ENCODE measurements around the gene PSORS1C1.
A peak's percentile ranks its signal among the peaks of the same experiment; 100 is the strongest.

PSORS1C1 gene

DNA sequence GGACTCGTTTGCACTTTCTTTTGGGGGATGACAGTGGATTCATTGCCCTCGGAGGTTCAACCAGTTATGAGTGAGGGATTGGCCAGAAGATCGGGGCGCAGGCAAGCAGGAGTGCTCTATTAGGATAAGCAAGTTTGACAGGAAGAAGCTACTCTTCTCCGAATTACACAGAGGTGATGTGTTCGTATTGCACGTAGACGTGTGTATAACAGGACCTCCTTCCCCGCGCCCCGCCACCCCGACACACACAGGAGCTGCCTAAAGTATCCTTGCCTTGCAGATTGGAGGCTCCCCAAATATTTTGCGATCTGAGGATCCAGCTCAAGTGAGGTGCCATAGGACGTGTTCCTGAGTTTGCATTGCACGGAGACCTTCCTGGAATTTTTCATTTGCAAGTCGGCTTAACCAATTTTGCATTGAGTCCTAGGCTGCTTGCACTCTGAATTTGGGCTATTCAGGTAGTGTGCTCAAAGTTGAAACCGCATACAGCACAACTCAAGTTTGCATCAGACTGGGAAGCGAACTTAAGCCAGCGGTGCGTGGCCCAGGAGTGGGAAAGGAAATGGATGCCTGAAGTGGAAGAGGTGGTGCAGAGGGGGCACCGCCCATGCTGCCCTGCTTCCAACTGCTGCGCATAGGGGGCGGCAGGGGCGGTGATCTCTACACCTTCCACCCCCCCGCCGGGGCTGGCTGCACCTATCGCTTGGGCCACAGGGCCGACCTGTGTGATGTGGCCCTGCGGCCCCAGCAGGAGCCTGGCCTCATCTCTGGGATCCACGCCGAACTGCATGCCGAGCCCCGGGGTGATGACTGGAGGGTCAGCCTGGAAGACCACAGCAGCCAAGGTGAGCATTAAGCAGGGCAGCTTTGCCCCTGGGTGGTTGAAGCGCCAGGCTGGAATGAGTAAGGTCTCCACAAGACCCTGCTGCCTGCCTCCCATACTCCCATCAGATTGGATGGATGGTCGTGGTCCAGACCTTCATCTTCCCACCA, 44.6 kb downstream of the PSORS1C1 start:
- H3K27ac ChIP-seq (replicated peaks), result peak overlapping the region; percentile 69

DNA sequence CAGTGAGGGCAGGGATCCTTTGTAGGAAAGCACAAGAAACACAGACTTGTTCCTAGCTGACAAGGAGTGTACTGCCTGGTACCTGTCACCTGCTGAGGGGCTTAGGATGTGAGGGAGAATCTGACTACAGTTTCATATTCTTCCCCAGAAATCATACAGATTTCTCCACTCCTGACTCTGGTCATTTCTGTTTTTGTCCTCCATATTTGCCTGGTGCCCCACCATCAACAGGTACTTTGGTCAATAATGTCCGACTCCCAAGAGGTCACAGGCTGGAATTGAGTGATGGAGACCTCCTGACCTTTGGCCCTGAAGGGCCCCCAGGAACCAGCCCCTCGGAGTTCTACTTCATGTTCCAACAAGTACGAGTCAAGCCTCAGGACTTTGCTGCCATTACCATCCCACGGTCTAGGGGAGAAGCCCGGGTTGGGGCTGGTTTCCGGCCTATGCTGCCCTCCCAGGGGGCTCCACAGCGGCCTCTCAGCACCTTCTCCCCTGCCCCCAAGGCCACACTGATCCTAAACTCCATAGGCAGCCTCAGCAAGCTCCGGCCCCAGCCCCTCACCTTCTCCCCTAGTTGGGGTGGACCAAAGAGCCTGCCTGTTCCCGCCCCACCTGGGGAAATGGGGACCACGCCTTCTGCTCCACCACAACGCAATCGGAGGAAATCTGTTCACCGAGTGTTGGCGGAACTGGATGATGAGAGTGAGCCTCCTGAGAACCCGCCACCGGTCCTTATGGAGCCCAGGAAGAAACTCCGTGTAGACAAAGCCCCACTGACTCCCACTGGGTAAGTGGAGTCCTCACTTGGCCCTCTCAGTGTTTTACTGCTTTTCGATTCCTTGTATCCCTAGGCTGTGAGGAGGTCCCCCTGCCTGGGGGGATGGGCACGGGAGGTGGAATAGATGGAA, 46.9 kb downstream of the PSORS1C1 start:
- DNase-seq (ENCODE audit: low read depth in 1 of 2, low spot score in 1 of 2), result no peak
- no peak for TF ChIP-seq POLR2AphosphoS5 (IDR thresholded peaks at IDR 0.05; ENCODE audit: low read depth)
- TF ChIP-seq SPI1 (IDR thresholded peaks at IDR 0.05; ENCODE audit: borderline replicate concordance, low read depth), result no peak
- no peak for TF ChIP-seq REST (IDR thresholded peaks at IDR 0.05; ENCODE audit: insufficient replicate concordance, low read depth)
- TF ChIP-seq CTCF (IDR thresholded peaks at IDR 0.05; ENCODE audit: insufficient read depth, low read length), result no peak
- no peak for TF ChIP-seq GABPA (IDR thresholded peaks at IDR 0.05; ENCODE audit: low read depth)
- Histone ChIP-seq H3K27ac (replicated peaks) (no peak overlapping the region), H3K4me3 (replicated peaks; ENCODE audit: insufficient read depth, low read length) (no peak overlapping the region), H3K27me3 (ENCODE audit: insufficient read depth, poor library complexity, severe bottlenecking) (no peaks in the 10 kb centered on the region)

More for the DNA sequence above, 44.6 kb downstream of the PSORS1C1 start:
- no peak for TF ChIP-seq SPI1 (IDR thresholded peaks at IDR 0.05; ENCODE audit: borderline replicate concordance, low read depth)
- TF ChIP-seq CTCF (IDR thresholded peaks at IDR 0.05; ENCODE audit: insufficient read depth, low read length), result no peak
- TF ChIP-seq POLR2AphosphoS5 (IDR thresholded peaks at IDR 0.05; ENCODE audit: low read depth), result no peak
- TF ChIP-seq GABPA (IDR thresholded peaks at IDR 0.05; ENCODE audit: low read depth), result no peak
- TF ChIP-seq REST (IDR thresholded peaks at IDR 0.05; ENCODE audit: insufficient replicate concordance, low read depth), result no peak
- Histone ChIP-seq H3K27me3 (ENCODE audit: insufficient read depth, poor library complexity, severe bottlenecking) (no peaks in the 10 kb centered on the region), H3K4me3 (replicated peaks; ENCODE audit: insufficient read depth, low read length) (peak overlapping the region; percentile 88)
- peak; percentile 17 to 36 for DNase-seq (ENCODE audit: low read depth in 1 of 2, low spot score in 1 of 2)

DNA sequence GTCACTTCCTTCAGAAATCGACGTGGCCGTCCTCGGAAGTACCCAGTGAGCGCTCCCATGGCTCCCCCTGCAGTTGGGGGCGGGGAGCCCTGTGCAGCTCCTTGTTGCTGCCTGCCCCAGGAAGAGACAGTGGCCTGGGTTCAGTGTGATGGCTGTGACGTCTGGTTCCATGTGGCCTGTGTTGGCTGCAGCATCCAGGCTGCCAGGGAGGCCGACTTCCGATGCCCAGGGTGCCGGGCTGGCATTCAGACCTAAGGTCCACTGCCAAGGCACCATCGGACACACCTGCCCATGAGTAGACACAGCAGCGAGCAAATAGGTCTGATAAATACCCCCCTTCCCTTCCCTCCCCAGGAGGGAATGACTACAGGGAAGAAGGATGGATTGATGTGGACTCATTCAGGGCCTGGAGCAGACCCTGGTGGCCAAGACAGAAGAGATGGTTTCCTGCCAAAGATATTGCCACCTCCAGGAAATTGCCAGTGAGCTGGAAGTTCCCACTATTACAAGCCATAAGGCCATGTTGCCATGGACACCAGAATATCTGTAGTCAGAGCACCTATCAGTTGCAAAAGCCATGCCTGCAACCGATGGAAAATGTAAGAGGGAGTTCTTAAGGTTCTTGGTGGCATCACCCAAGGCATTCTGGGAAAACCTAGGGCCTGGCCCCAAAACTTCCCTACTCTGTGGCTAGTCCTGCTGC, 48.0 kb downstream of the PSORS1C1 start:
- TF ChIP-seq SPI1 (IDR thresholded peaks at IDR 0.05; ENCODE audit: borderline replicate concordance, low read depth) (no peak), GABPA (IDR thresholded peaks at IDR 0.05; ENCODE audit: low read depth) (no peak), CTCF (IDR thresholded peaks at IDR 0.05; ENCODE audit: insufficient read depth, low read length) (no peak), POLR2AphosphoS5 (IDR thresholded peaks at IDR 0.05; ENCODE audit: low read depth) (no peak), REST (IDR thresholded peaks at IDR 0.05; ENCODE audit: insufficient replicate concordance, low read depth) (no peak)
- Histone ChIP-seq H3K27ac (replicated peaks) (no peak overlapping the region), H3K27me3 (ENCODE audit: insufficient read depth, poor library complexity, severe bottlenecking) (no peaks in the 10 kb centered on the region), H3K4me3 (replicated peaks; ENCODE audit: insufficient read depth, low read length) (no peak overlapping the region)
- DNase-seq (ENCODE audit: low read depth in 1 of 2, low spot score in 1 of 2), result no peak

All from HL-60 (cell line).